NCI-H510A (cell line): Measurements from ENCODE around the gene SEMA3F.

Experiments used
- DNase-seq: peaks from one replicate; lab custom pipeline; 2025; lab: John Stamatoyannopoulos, UW

SEMA3F gene

GRCh38 chr3:50235716-50236483 is 80.8 kb downstream of the SEMA3F start, which contains the start of gene GNAI2:
Gene GNAI2 (plus strand): TSS chr3:50236204. CDS start chr3:50236336, 132 bp downstream.
- DNase-seq, result peak; percentile 98

- no peak for DNase-seq
Measured at GRCh38 chr3:50236484-50237132, 81.5 kb downstream of the SEMA3F start.

- peak; percentile 47 for DNase-seq
Measured at GRCh38 chr3:50237133-50237651, 82.1 kb downstream of the SEMA3F start.

- peak; percentile 68 for DNase-seq
Measured at GRCh38 chr3:50237754-50238548, 82.8 kb downstream of the SEMA3F start.

- DNase-seq, result no peak
Measured at GRCh38 chr3:50238549-50239026, 83.5 kb downstream of the SEMA3F start.
